ENCODE data around the gene PEDS1. TPM values are rescaled to one million over a fixed set of nuclear protein-coding genes. Genes with fewer than 3 reads are reported as not detected.
A peak's percentile ranks its signal among the peaks of the same experiment; 100 is the strongest.
"Not testable (repeated sequence)": the region's sequence is repeated elsewhere in the genome, so short reads cannot be mapped to it uniquely, and the experiment has no call there.

Gene PEDS1
- total RNA-seq, 1 donor from 2014 or later = 31.0 TPM

DNA sequence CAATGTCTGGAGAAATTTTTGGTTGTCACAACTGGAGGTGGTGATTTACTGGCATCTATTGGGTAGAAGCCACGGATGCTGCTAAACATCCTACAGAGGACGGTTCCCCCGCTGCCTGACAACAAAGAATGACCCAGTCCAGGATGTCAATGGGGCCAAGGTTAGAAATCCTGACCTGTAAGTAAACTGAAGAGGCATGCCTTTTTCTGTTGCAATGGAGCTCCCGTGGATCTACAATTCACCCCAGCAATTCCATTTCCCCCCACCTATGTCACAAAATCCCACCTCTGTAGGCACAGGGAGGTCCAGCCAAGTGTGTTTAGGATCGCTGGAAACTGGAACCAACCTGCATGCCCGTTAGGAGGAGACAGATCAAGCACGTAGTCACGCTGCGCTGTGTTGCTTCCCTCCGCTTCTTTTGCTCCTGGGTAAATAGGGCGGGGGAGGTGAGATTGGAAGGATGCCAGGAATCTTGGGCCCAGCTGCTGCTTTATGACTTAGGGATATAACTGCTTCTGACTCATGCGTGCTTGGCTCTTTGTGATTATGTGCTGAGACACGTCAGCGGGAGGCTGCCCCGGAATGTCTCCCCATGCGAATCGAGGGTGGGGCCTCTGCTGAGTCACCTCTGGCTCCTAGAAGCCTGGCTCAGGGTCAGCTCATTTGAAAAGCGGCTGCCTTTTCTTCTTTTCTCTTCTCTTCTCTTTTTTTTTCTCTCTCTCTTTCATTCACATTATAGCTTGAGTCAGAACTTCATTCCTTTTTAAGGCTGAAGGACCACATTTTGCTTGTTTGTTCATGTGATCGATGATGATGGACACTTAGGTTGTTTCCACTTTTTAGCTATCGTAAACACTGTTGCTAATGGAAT, 12.4 kb upstream of the PEDS1 start:
- Mint-ChIP-seq H3K9me3 (ENCODE audit: low read depth) (peaks cover 4% of the 10 kb centered on the region), H3K36me3 (ENCODE audit: insufficient read depth) (peaks cover 1% of the 10 kb centered on the region), H3K27me3 (no peaks in the 10 kb centered on the region), H3K4me3 (ENCODE audit: low read depth) (peak overlapping the region; percentile 35), H3K27ac (peak overlapping the region; percentile 91), H3K4me1 (ENCODE audit: low read depth) (peaks cover 7% of the 10 kb centered on the region)
- peak; percentile 47 for DNase-seq (ENCODE audit: low spot score, unreplicated experiment)
- TF ChIP-seq, protein P1, sequence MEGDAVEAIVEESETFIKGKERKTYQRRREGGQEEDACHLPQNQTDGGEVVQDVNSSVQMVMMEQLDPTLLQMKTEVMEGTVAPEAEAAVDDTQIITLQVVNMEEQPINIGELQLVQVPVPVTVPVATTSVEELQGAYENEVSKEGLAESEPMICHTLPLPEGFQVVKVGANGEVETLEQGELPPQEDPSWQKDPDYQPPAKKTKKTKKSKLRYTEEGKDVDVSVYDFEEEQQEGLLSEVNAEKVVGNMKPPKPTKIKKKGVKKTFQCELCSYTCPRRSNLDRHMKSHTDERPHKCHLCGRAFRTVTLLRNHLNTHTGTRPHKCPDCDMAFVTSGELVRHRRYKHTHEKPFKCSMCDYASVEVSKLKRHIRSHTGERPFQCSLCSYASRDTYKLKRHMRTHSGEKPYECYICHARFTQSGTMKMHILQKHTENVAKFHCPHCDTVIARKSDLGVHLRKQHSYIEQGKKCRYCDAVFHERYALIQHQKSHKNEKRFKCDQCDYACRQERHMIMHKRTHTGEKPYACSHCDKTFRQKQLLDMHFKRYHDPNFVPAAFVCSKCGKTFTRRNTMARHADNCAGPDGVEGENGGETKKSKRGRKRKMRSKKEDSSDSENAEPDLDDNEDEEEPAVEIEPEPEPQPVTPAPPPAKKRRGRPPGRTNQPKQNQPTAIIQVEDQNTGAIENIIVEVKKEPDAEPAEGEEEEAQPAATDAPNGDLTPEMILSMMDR (IDR thresholded peaks at IDR 0.05; ENCODE audit: unreplicated experiment) = no peak

DNA sequence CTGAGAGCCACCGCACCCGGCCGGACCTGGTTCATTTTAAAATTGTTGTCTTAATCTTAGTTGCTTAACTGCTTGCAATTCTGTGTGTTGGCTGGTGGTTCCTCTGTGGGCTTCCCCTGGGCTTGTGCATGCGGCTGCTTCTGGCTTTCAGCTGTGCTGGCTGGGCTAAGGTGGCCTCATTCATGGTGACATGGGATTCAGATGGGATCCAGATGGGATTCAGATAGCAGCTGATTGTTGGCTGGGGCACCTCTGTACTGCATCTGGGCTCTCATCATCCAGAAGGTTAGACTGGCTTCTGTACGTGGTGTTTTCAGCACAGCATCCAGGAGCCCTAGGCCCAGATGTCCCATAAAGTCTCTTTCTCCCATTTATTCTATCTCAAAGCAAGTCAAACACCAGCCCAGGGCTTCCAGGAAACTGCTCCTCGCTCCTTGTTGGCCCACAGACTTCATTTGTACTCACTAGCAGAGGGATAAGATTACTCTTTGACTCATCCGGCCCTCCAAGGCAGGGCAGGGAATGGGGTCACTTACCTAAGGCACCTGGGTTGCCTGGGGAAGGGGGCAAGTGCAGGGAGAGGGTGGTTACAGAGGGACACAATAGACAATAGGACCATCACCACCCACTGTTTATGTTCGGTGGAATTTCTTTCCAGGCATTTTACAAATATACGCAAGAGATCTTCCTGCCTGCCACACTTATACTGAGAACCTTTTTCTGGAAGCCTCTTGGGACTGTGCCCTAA, 10.2 kb upstream of the PEDS1 start:
- H3K9me3 Mint-ChIP-seq (ENCODE audit: low read depth) = no peaks in the 10 kb centered on the region
- peak overlapping the region; percentile 85 for H3K27ac Mint-ChIP-seq
- TF ChIP-seq, protein P1 (IDR thresholded peaks at IDR 0.05; ENCODE audit: unreplicated experiment) = no peak
- no peaks in the 10 kb centered on the region for H3K36me3 Mint-ChIP-seq (ENCODE audit: insufficient read depth)
- no peak for DNase-seq (ENCODE audit: low spot score, unreplicated experiment)
- peaks cover 7% of the 10 kb centered on the region for H3K4me1 Mint-ChIP-seq (ENCODE audit: low read depth)
- no peaks in the 10 kb centered on the region for H3K27me3 Mint-ChIP-seq
- no peak overlapping the region for H3K4me3 Mint-ChIP-seq (ENCODE audit: low read depth)

DNA sequence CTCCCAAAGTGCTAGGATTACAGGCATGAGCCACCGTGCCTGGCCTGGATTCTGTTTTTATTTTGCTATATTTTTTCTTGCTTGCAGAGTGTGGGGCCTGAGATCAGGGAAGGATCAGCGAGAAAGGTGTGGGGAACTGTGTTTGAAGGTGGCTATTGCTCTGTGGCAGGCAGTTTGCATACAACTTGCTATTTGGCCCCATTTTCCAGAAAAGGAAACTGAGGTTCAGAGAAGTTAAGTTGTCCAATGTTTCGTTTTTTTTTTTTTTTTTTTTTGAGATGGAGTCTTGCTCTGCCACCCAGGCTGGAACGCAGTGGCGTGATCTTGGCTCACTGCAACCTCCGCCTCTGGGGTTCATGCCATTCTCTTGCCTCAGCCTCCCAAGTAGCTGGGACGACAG, 8.0 kb upstream of the PEDS1 start:
- H3K36me3 Mint-ChIP-seq (ENCODE audit: insufficient read depth); H3K27ac Mint-ChIP-seq; H3K4me1 Mint-ChIP-seq (ENCODE audit: low read depth); DNase-seq (ENCODE audit: low spot score, unreplicated experiment); H3K9me3 Mint-ChIP-seq (ENCODE audit: low read depth); H3K27me3 Mint-ChIP-seq; H3K4me3 Mint-ChIP-seq (ENCODE audit: low read depth): not testable (repeated sequence)

DNA sequence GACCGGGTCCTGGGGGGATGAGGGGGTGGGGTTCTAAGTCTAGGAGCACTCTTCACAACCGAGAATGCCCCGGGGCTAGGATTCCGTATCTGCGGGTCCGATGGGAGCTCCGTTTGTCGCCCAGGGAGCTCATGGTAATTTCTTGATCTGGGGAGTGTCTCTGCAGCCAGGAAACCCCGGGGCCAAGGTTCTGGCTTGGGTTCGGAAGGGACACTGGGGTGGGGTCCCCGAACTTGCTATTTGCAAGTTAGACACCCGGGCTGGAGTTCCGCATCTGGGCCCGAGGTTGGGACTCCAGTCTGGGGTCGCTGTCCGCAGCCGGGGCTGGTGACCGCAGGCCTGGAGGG, 397 bp downstream of the PEDS1 start:
- Mint-ChIP-seq H3K27me3 (peaks cover 4% of the 10 kb centered on the region), H3K27ac (peak overlapping the region; percentile 90), H3K9me3 (ENCODE audit: low read depth) (no peaks in the 10 kb centered on the region), H3K4me3 (ENCODE audit: low read depth) (peak overlapping the region; percentile 84), H3K4me1 (ENCODE audit: low read depth) (peaks cover 30% of the 10 kb centered on the region), H3K36me3 (ENCODE audit: insufficient read depth) (peaks cover 10% of the 10 kb centered on the region)
- no peak for DNase-seq (ENCODE audit: low spot score, unreplicated experiment)
- TF ChIP-seq, protein P1 (IDR thresholded peaks at IDR 0.05; ENCODE audit: unreplicated experiment) = no peak

DNA sequence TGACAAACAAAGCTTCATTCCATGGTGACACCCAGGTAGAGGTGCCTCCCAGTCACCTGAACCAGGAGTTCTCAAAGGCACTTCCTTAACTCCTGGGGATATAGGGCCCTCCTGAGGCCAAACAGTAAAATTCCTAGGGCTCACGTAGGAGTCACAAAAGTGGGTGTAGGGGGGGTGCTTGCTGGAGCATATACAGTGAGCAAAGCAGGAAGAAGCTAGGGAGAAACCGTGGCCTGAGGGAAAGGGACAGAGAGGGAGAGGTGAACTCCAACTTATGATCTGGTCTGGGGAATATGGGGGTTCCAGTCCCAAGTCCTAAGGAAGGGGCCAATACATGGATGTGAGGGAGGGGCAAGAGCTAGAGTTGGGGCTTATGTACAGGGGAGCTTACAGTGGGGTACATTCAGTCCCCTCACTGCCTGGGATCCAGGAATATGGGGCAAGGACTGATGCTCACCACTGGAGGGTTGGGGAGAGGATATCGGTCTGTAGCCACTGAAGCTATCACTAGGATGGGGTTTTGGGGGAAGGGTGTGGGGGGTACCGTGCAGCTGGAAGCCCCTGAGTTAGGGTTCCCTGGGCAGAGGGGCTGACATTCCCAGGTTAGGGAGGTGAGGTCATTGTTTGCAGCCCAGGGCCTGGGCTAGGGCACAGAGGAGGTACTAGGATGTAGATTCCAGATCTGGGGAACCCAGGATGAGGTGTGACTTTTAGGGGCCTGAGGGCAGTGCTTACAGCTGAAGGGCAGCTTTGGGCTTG, 950 bp downstream of the PEDS1 start:
- Mint-ChIP-seq H3K27ac (peak overlapping the region; percentile 90), H3K27me3 (peaks cover 4% of the 10 kb centered on the region), H3K9me3 (ENCODE audit: low read depth) (no peaks in the 10 kb centered on the region), H3K4me1 (ENCODE audit: low read depth) (peaks cover 31% of the 10 kb centered on the region), H3K4me3 (ENCODE audit: low read depth) (peak overlapping the region; percentile 84), H3K36me3 (ENCODE audit: insufficient read depth) (peaks cover 10% of the 10 kb centered on the region)
- TF ChIP-seq, protein P1 (IDR thresholded peaks at IDR 0.05; ENCODE audit: unreplicated experiment) = no peak
- DNase-seq (ENCODE audit: low spot score, unreplicated experiment) = no peak
